MM.1S (cell line): ENCODE data around the gene TIMMDC1.
"Not testable (repeated sequence)": the region's sequence is repeated elsewhere in the genome, so short reads cannot be mapped to it uniquely, and the experiment has no call there.

ENCODE experiments used
- DNase-seq: peaks from one replicate; pipeline ENCODE4 v3.0.0-alpha.2; 2015
- H2AFZ ChIP-seq: fragments of 300-600 bp; sonication (generic); 2 replicates; pipeline ENCODE4 v1.6.0; 2016; ENCODE audit warnings: antibody characterized with exemption, low read length
- H3F3A ChIP-seq: fragments of 300-600 bp; sonication (generic); 2 replicates; pipeline ENCODE4 v1.6.1; 2016; ENCODE audit warnings: mild to moderate bottlenecking, antibody characterized with exemption, low read length, moderate library complexity, mixed read lengths; ENCODE audit not compliant: insufficient read depth
- H3K27ac ChIP-seq: fragments of 300-600 bp; sonication (generic); 2 replicates; pipeline ENCODE4 v1.5.1; 2016; ENCODE audit warnings: mild to moderate bottlenecking, low read length
- H3K27me3 ChIP-seq: fragments of 300-600 bp; sonication (generic); replicated peaks from 2 replicates; pipeline ENCODE4 v1.6.0; 2016; ENCODE audit warnings: low read length; ENCODE audit not compliant: insufficient read depth
- H3K36me3 ChIP-seq: fragments of 300-600 bp; sonication (generic); replicated peaks from 2 replicates; pipeline ENCODE4 v1.6.1; 2016; ENCODE audit warnings: mild to moderate bottlenecking, low read length, mixed read lengths; ENCODE audit not compliant: insufficient read depth
- H3K4me1 ChIP-seq: fragments of 300-600 bp; sonication (generic); 2 replicates; pipeline ENCODE4 v1.6.1; 2016; ENCODE audit warnings: low read length, mixed read lengths
- H3K4me2 ChIP-seq: fragments of 300-600 bp; sonication (generic); 2 replicates; pipeline ENCODE4 v1.6.0; 2016; ENCODE audit warnings: low read depth, low read length
- H3K4me3 ChIP-seq: fragments of 300-600 bp; sonication (generic); 2 replicates; pipeline ENCODE4 v1.5.1; 2016; ENCODE audit warnings: low read length, mixed read lengths
- H3K79me2 ChIP-seq: fragments of 300-600 bp; sonication (generic); 2 replicates; pipeline ENCODE4 v1.6.1; 2016; ENCODE audit warnings: mixed run types, low read length, mixed read lengths
- H3K9ac ChIP-seq: fragments of 300-600 bp; sonication (generic); 2 replicates; pipeline ENCODE4 v1.6.1; 2016; ENCODE audit warnings: low read length, mixed read lengths
- H3K9me2 ChIP-seq: fragments of 300-600 bp; sonication (generic); replicated peaks from 2 replicates; pipeline ENCODE4 v1.6.1; 2016; ENCODE audit warnings: mild to moderate bottlenecking, low read length, mixed read lengths; ENCODE audit not compliant: insufficient read depth
- H3K9me3 ChIP-seq: fragments of 300-600 bp; sonication (generic); replicated peaks from 2 replicates; pipeline ENCODE4 v1.6.1; 2016; ENCODE audit warnings: mild to moderate bottlenecking, low read length, mixed read lengths; ENCODE audit not compliant: insufficient read depth
- H4K20me1 ChIP-seq: fragments of 300-600 bp; sonication (generic); 2 replicates; pipeline ENCODE4 v1.6.1; 2016; ENCODE audit warnings: mild to moderate bottlenecking, low read length, moderate library complexity, mixed read lengths; ENCODE audit not compliant: insufficient read depth
- CTCF ChIP-seq: fragments of 300-600 bp; sonication (generic); IDR thresholded peaks from 2 replicates; pipeline ENCODE4 v1.5.1; 2016; ENCODE audit warnings: antibody characterized with exemption, low read length, mixed read lengths
- EZH2 ChIP-seq: fragments of 300-600 bp; sonication (generic); optimal IDR thresholded peaks from 2 replicates; pipeline ENCODE3; 2017; ENCODE audit warnings: low read depth, mild to moderate bottlenecking, antibody characterized with exemption, low read length, mixed read lengths
- EZH2phosphoT487 ChIP-seq: fragments of 300-600 bp; sonication (generic); IDR thresholded peaks from 2 replicates; pipeline ENCODE4 v1.6.1; 2018; ENCODE audit warnings: antibody characterized with exemption, low read length

TIMMDC1 gene

GRCh38 chr3:119562307-119562961 lies 64.1 kb downstream of the TIMMDC1 start:
- no peaks in the 10 kb centered on the region for H3K27me3 ChIP-seq
- no peaks in the 10 kb centered on the region for H3K79me2 ChIP-seq
- peak overlapping the region; percentile 21; the same call in 1 of the 2 replicates for H3K27ac ChIP-seq
- H3K9me3 ChIP-seq = no peaks in the 10 kb centered on the region
- 0 out of 2 replicates have a peak overlapping the region, but pooled peaks have one; percentile 13 for H3K4me2 ChIP-seq
- H3K9me2 ChIP-seq = no peaks in the 10 kb centered on the region
- no peak overlapping the region for H3K9ac ChIP-seq
- H4K20me1 ChIP-seq = no peaks in the 10 kb centered on the region
- no peaks in the 10 kb centered on the region for H3K36me3 ChIP-seq
- no peaks in the 10 kb centered on the region for H3F3A ChIP-seq
- H3K4me1 ChIP-seq = peaks cover 7% of the 10 kb centered on the region
- H2AFZ ChIP-seq = peak overlapping the region; percentile 45
- DNase-seq = peak; percentile 65
- H3K4me3 ChIP-seq = no peak overlapping the region
- TF ChIP-seq EZH2phosphoT487 (no peak), EZH2 (no peak), CTCF (no peak)

GRCh38 chr3:119563334-119563733 lies 65.0 kb downstream of the TIMMDC1 start:
- H3K27ac ChIP-seq, H3K9me2 ChIP-seq, H3F3A ChIP-seq, H3K36me3 ChIP-seq, H3K27me3 ChIP-seq, H3K9ac ChIP-seq, H2AFZ ChIP-seq, DNase-seq, H3K79me2 ChIP-seq, H3K4me2 ChIP-seq, H3K9me3 ChIP-seq, H3K4me1 ChIP-seq, H3K4me3 ChIP-seq, H4K20me1 ChIP-seq: not testable (repeated sequence)

GRCh38 chr3:119569156-119569555 lies 70.8 kb downstream of the TIMMDC1 start:
- Histone ChIP-seq H3K27ac (no peak overlapping the region), H3K9me3 (no peaks in the 10 kb centered on the region), H3K36me3 (no peaks in the 10 kb centered on the region), H3K4me2 (no peak overlapping the region), H3F3A (no peaks in the 10 kb centered on the region), H3K9ac (no peak overlapping the region), H3K79me2 (no peaks in the 10 kb centered on the region), H3K4me1 (0 out of 2 replicates have a peak, but pooled peaks cover 7% of the 10 kb centered on the region), H3K9me2 (no peaks in the 10 kb centered on the region), H2AFZ (no peak overlapping the region), H3K27me3 (no peaks in the 10 kb centered on the region), H3K4me3 (no peak overlapping the region), H4K20me1 (no peaks in the 10 kb centered on the region)
- no peak for DNase-seq
- TF ChIP-seq CTCF = no peak
- no peak for TF ChIP-seq EZH2phosphoT487
- no peak for TF ChIP-seq EZH2

GRCh38 chr3:119570229-119570628 lies 71.9 kb downstream of the TIMMDC1 start:
- H3K9ac ChIP-seq = no peak overlapping the region
- no peaks in the 10 kb centered on the region for H3K79me2 ChIP-seq
- 0 out of 2 replicates have a peak, but pooled peaks cover 7% of the 10 kb centered on the region for H3K4me1 ChIP-seq
- no peaks in the 10 kb centered on the region for H3K36me3 ChIP-seq
- H3F3A ChIP-seq = no peaks in the 10 kb centered on the region
- H3K9me3 ChIP-seq = no peaks in the 10 kb centered on the region
- peak; percentile 10 for DNase-seq
- no peak overlapping the region for H3K27ac ChIP-seq
- no peaks in the 10 kb centered on the region for H3K9me2 ChIP-seq
- no peaks in the 10 kb centered on the region for H4K20me1 ChIP-seq
- H3K4me2 ChIP-seq = no peak overlapping the region
- H3K4me3 ChIP-seq = no peak overlapping the region
- TF ChIP-seq EZH2phosphoT487 (no peak), CTCF (no peak), EZH2 (no peak)
- no peak overlapping the region for H2AFZ ChIP-seq
- H3K27me3 ChIP-seq = no peaks in the 10 kb centered on the region
